Fibroblast of upper back skin (primary cell): ENCODE measurements around the gene SMIM31.

Experiments used
- DNase-seq: peaks from one replicate; pipeline ENCODE4 v3.0.0-alpha.2; 2013

SMIM31 gene

DNA sequence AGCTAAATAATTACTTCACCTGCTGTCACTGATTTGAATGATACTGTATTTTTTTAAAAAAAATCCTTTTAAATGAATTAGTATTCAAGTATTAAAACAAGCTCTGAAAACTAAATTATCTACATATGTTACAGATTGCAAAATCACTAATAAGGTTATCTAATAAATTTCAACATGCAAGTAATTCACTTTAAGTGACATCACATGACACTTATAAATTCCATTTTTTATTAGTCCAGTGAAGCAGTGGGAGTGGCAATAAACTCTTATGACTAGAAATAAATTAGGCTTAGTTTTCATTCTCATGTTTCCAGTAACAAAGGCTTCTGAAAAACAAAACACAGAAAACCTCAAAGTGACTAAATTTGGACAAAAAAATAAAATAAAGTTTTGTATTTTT lies 36.3 kb downstream of the SMIM31 start:
- DNase-seq = no peak

DNA sequence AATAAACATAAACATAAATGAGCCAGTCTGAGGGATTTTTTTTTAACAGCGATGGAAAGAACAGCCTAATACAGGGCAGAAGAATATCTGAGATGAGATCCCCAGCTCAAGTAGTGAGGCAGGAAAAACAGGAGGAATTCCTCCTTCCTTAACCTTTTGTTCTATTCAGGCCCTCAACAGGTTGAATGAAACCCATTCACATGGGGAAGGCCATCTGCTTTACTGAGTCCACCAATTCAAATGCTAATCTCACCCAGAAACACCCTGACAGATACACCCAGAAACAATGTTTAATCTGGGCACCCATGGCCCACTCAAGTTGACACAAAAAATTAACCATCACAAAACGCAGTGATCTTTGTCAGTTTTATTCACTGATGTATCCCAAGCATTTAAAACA lies 45.5 kb downstream of the SMIM31 start:
- DNase-seq = no peak

DNA sequence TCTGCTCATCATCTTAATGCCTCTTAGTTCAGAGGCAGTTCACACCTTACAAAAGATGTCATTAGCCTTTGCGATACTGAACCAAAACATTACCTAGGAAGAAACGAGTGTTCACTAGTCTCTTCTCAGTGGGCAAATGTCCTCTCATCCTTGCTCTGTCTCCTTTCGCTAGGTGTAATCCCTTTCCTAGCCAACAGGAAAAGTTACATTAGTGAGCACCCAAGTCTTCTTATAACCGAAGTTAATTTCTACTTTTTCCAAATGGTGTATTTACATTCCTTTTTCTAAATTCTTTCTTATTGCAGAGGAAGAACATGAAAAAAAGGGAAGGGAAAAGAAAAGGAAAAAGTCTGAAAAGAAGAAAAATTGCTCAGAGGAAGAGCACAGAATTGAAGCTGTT lies 46.9 kb downstream of the SMIM31 start:
- DNase-seq = no peak

DNA sequence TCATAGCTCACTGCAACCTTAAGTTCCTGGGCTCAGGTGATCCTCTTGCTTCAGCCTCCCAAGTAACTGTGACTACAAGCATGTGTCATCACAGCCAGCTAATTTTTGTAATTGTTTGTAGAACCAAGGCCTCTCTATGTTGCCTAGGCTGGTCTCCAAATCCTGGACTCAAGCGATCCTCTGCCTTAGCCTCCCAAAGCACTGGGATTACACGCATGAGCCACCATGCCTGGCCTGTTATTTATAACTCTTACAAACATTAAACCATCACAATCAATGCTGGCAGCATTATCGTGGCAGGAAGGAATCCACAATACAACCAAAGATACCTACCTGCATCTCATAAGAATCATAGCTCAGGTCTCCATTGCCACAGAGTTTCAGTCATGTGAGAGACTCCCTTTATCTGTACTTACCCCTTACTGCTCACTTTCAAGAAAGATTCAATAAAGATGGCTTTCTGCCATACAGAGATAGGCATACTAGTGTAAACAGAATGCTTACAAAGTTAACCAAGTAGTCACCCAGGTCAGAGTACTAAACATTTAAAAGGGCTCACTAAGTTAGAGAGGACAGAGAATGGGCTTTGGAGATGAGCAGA lies 48.5 kb downstream of the SMIM31 start:
- DNase-seq = no peak

DNA sequence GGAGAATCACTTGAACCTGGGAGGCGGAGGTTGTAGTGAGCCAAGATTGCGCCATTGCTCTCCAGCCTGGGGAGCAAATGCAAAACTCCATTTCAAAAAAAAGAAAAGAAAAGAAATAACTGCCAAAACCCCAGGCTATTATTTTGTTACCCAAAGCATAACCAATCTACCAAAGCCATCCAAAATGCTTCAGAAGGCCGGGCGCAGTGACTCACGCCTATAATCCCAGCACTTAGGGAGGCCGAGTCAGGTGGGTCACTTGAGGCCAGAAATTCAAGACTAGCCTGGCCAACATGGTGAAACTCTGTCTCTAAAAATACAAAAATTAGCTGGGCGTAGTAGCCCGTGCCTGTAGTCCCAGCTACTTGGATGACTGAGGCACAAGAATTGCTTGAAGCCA lies 49.8 kb downstream of the SMIM31 start:
- peak; percentile 3 for DNase-seq

DNA sequence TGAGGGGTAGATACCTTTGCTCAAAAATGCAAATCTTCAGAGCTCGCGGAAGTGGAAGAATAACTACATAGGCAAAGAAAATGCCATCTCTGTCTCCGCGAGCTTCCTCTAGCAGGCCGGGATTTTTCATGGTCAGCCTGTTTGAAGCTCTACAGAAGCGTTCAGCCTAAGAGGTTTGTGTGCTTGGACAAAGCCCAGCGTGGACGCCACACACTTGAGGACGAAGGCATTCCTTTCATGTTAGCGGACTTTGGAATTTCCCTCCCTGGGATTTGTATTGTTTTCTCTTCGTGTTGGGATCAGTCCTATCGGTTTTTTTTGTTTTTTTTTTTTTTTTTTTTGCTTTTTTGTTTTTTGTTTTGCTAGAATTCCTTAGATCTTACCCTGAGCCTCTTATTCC lies 53.7 kb downstream of the SMIM31 start:
- peak; percentile 33 for DNase-seq

DNA sequence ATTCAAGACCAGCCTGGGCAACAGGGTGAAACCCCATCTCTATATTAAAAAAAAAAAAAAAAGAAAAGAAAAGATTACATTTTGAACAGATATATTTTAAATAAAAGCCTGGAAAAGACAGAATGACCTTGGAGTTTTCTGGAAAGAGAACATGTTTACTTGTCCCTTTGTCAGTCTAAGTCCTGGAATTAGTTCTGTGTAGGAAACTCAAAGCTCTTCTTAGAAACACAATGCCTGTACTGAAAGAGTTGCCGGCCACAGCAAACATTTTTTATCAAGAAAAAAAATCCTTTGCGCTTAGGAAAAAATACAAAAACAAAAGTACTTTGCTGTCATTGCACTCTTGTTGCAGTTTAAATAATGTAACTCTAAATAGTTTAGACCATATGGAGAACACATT lies 59.6 kb downstream of the SMIM31 start:
- DNase-seq = no peak

DNA sequence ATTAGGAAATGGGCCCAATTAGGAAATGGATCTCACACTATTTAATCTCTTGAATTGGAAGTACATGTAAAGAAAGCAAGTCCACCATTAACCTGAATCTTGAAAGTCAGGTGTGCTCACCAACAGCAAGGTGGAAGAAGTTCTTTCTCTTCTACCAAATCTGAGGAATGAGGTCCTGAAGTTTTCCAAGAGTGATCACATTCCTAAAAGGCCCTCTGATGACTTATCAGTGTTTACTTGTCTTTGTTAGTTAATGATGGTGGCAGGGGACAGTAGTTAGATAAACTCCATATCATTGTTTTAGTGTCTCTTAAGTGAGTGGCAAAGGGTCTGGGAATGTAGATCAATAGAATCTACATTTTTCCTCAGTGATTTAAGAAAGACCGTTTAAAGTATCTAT lies 61.8 kb downstream of the SMIM31 start:
- no peak for DNase-seq

DNA sequence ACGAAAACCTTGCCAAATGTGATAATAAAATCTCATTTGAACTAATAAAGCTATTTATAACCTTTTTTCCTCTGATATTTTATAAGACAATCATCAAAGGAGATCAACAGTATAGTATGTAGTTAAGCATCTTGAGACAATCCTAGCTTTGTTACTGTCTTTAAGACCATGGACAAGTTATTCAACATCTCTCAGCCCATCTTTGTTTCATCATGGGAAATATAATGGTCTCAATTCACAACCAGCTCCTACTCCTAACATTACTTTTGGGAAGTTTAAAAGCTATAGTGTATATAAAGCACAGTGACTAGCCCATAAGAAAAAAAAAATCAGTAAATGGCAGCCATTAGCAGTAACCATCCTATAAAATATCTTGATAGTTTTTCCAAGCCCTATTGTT lies 65.4 kb downstream of the SMIM31 start:
- no peak for DNase-seq

DNA sequence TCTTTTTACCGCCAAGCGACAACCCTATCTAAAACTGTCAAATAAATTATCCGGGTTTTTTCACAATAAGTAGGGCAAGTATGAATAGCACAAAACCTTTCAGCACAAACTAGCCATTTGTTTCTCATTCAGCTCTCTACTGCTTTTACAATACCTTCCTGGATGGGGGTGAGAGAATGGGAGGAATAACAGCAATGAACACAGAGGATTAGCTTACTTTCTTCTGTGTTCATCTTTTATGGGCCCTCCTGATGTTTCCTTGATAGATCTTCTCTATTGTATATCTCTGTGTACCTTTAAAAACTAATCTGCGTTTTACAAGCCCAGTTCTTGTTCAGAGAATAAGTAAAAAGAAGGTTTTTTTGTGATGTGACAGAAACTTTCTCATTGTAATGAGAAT lies 67.8 kb downstream of the SMIM31 start:
- DNase-seq = no peak

DNA sequence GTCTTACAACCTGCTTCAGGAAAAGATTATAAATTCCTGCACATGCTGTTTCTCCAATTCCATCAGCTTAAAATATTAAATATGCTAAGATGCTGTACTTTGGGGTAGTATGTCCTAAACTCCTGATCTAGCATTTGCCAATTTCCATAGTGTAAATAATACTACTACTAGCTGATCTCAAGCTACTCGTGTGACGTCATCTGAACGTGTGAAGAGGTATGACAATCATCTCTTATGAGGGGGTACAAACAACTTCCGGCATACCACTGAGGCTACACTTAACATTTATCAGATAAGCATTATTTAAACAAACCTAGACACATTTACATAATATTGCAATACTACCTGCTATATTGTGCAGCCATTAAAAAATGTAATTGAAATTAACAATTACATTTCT lies 70.7 kb downstream of the SMIM31 start:
- no peak for DNase-seq

DNA sequence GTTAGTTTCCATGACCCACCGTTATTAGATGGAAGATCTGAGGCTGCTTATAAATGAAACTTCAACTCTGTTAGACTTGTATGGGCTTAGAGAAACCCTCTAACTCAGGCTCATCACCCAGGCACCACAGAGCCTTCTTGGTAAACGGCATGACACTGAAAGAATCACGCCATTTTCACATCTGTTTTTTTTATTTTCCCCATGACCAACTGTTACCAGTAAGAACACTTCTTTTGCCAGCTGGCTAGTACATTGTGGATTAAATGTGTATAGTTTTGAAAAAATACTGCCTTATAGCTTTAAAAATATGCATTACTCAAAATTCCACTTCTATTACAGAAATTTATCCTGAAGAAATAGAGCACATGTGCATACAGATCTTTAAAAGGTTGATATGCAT lies 75.0 kb downstream of the SMIM31 start:
- no peak for DNase-seq

DNA sequence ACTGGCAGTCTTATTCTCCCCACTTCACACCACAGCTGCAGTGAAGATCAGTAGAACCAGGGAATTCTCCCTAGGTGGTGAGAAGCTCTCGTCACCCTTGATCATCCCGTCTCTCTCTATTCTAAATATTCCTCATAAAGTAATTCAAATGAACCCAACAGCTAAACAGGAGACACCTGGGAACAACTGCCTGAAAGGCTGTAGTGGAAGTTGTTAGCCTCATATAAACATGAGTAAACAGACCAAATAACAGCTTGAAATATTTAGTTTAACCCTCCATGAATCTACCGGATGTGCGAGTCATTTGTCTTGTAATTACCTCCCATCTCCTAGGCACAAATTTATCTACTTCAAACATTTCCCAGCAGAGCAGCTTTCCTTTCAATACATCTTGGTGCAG lies 92.6 kb downstream of the SMIM31 start:
- no peak for DNase-seq

DNA sequence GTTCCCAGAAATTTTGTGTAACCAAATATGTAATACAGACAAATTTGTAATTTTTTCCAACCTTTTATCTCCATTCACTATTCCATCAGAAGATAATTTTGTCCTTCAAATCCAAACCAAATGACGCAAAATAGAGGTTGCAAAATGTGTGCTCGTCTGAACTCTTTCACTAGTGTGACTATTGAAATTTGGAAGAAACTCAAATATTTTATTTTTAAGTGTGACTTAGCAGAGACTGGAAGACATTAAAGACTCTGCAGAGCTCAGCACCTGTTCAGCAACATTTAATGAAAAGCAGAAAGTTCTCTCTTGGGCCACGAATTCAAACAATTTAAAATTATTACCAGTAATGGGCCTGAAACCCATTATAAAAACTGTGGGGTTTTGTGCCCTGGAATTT lies 93.1 kb downstream of the SMIM31 start:
- no peak for DNase-seq

DNA sequence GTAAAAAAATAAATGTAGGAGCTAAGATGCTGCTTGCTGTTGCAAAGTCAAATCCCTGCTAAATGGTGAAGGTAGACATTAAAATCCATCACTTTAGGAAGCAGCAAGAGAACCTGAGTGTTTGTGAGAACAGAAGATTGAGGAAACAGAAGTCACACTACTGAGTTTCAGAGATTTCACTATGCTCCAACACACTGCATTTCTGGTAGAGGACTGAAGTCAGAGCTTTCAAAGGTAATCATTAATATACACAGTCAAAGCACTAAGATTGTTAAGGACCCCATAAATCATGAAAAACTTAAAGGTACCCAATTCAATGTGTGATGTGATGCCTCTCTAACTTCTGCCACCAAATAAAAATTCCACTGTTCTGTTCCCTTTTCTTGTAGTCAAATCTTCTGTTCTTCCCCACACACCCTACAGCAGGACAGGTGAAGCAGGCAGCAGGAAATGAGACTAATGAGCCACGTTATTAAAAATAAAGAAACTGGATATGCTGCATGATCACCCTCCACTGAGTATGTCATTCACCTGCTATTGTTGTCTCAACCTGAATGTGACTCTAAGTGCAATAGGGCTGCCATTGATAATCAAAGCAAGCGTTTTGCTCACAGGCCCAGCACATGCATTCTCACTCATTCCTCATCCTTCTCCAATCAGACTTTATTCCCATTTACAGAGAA lies 94.2 kb downstream of the SMIM31 start:
- DNase-seq = no peak
